ENCODE data around the gene GPR31.

Gene GPR31

GRCh38 chr6:167116109-167116837 lies 41.5 kb downstream of the GPR31 start:
- no peak for DNase-seq

GRCh38 chr6:167115054-167115453 lies 42.7 kb downstream of the GPR31 start:
- no peak for DNase-seq

GRCh38 chr6:167113935-167114910 lies 43.6 kb downstream of the GPR31 start:
- peak; percentile 78 for DNase-seq

- DNase-seq: no peak
These were observed 44.6 kb downstream of the GPR31 start for GRCh38 chr6:167113047-167113754.

GRCh38 chr6:167112421-167112820 lies 45.4 kb downstream of the GPR31 start:
- no peak for DNase-seq

GRCh38 chr6:167111597-167111996 lies 46.2 kb downstream of the GPR31 start:
- peak; percentile 47 for DNase-seq

- no peak for DNase-seq
These were observed 48.1 kb downstream of the GPR31 start for GRCh38 chr6:167109651-167110050.

GRCh38 chr6:167108278-167108677 lies 49.5 kb downstream of the GPR31 start:
- DNase-seq: no peak

GRCh38 chr6:167107787-167108186 lies 50.0 kb downstream of the GPR31 start:
- DNase-seq: no peak

- DNase-seq: no peak
These were observed 51.4 kb downstream of the GPR31 start for GRCh38 chr6:167106406-167106805.

Data from CD4-positive, alpha-beta T cell treated with Interleukin-17A for 1 hour (primary cell).